GM21360 (cell line): ENCODE data around the gene ARHGAP6.

ENCODE experiments used
- ATAC-seq: cut with Tn5 transposase; IDR thresholded peaks from one replicate; pipeline ENCODE4 v1.9.1; 2021; ENCODE audit warnings: mild to moderate bottlenecking, moderate library complexity; ENCODE audit not compliant: unreplicated experiment

Gene ARHGAP6

DNA sequence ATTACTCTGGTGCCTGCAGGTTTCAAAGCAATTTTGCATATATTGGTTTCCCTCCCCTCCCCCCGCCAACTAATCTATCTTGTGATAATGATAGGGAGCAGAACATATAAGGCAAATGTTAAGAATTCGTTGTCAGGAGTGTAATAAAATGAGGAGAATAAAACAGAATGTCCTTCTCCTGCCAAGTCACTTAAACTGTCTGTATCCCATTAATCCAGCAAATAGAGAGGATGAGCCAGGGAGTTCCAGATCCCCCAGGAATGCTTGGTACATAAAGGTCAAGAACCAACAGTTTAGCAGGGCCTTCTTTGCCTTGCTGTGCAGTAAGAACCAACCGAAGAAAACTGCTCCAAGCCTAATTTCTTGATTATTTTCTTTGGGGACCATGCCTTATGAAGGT, 231.1 kb downstream of the ARHGAP6 start:
- no peak for ATAC-seq

DNA sequence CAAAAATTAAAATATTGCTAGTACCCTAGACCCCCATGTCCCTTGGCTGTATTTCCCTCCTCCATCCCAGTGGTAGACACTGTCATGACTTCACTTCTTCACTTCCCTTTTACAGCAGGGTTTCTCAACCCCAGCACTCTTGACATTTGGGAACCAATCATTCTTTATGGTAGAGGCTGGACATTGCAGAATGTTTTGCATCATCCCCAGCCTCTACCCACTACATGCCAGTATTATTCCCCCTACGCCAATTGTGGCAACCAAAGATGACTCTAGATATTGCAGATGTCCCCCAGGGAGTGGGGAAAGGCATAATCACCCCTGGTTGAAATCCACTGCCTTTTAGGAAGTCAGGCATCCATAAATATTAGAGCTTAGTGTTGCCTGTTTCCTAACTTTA, 233.9 kb downstream of the ARHGAP6 start:
- no peak for ATAC-seq

DNA sequence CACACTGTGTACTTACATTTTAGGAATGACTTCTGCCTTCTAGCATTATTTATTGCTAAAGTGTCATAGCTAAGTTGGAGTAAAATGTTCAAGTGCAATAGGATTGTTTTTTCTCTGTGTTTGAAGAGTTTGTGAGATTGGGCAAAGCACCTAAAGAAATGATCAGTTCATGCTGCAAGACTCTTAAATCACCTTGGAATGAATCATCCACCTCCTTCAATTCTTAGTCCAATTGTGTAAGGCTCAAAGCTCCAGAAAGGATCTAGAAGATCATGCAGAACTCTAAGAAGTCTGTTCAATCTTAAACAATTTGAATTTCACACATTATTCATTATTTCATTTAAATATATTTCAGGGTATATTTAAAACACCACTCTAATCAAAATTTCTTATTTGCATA, 235.4 kb downstream of the ARHGAP6 start:
- no peak for ATAC-seq

DNA sequence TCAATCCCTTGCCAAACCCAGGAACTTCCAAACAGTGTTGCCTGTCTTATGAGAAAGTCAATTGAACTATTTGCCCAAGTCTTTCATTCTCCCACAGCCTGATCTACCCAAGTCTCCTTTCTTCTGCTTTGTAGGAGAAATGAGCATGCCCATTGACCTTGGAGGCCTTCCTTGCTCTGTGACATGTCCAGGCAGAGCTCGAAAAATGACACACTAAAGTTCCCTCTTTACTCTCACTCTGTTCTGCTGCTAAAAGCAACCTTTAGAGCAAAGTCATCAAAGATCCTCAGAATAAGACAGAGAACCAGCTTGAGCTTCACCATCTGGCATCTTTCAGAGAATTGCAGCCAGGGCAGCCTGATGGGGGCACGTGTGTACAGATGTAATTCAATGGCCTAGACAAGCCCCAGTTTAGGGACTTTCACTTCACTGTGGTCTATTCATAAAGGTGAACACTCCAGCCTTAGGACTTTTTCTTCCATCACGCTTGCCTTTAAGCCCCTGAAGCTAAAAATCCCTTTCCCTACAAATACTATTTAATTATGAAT, 236.1 kb downstream of the ARHGAP6 start:
- no peak for ATAC-seq

DNA sequence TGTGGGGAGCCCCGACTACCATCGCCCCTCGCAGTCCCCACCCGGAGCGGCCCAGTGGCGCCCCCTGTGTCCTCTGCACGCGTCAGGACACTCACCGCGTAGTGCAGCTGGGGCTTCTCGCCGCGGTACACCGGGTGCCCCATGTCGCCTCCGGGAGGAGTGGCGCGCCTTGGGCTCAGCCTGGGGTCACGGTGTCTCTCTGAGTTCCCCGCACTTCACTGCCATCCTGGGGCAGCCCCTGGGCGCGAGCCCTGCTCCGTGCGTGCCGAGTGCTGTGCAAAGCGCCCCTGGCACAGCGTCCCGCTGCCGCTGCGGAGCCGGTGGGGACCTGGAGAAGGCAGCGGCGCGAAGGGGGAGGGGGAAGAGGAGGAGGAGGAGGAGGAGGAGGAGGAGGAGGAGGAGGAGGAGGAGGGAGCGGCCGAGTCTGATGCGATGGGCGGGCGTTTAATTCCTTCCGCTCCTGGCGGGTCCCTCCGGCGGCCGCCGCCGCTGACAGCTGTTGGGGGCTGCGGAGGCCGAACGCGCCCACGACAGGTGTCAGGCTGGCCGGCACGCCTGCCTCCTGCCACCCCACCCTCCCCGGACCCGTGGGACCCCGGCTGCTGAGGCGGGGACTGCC, 238.2 kb downstream of the ARHGAP6 start:
- ATAC-seq: no peak

DNA sequence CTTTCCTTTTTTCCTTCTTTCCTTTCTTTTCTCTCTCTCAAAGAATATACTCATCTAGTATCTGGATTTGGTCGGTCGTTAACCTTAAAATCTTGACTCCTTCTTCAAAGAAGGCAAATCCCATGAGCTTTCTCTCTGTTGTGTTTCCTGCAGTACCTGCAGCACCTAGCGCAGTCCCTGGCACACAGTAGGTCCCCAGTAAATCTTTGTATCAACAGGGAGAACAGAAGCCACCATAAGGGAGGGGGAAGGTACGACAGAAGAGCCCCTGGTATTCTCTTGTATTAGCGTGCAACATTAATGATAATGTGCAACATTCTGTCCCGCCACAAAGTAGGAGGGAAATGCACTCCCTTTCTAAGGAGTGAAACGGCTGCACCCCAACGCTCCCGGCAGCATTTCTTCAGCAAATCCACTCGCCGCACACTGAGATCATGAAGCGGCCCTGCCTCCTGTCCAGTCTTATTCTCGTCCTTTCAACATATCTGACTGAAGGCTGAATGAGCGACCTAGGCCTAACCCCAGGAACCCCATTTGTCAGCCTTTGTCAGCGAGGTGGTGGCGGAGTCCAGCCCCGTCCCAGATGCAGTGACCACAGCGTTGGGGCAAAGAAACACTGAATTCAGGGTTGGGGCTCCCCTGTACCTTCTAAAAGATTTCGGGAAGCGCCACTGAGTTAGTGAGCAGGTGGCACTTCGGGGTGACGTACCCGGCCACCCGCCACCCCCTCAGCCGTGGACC, 238.8 kb downstream of the ARHGAP6 start:
- ATAC-seq: no peak

DNA sequence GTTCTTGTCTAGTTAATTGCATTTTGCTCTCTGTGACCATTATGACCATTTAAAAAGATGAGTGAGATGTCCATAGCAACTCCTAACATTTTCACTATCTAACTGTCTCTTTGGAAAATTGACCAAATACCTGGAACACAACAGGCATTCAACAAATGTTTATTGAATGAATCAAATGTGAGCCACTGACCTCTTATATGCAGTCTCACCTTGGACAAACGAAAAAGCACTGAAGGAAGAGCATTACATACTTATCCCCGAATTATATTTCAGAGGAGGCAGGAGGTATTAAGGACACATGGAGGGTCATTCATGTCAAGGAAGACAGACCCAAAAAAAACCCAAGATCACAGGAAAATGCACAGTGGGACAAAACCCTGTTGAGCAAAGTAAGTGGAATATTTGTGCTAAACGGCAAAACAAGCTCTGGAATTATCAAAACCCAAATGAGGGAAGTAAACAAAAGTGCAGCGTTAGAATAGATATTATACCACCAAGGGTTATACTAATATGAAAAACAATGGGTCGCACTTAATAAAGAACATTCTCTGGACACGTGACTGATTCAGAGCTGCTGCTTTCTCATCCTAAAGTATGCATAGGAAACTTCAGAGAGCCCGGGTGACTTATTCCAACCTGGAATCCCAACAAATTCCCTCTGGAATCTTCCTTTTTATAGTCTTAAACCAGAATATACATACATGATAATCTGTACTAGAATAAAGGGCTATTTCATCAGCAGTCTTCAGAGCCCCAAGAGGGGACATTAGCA, 240.6 kb downstream of the ARHGAP6 start:
- no peak for ATAC-seq

DNA sequence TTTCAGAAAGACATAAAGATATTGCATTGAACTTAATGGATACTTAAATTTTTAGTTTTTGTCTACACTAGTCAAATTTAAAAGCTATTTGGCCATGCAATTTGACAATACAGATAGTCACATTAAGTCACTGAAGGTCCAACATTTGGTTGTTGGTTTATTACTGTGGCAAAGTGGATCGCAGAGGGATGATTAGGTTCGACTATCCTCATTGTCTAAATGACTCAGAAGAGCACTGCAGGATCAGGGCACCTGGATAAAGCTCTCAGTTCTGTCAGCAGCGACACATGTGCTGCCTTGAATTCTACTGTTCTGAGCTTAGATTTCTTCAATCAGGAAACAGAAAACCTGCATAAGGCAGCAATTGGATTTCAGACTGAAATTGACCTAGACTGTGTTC, 241.8 kb downstream of the ARHGAP6 start:
- ATAC-seq: no peak

DNA sequence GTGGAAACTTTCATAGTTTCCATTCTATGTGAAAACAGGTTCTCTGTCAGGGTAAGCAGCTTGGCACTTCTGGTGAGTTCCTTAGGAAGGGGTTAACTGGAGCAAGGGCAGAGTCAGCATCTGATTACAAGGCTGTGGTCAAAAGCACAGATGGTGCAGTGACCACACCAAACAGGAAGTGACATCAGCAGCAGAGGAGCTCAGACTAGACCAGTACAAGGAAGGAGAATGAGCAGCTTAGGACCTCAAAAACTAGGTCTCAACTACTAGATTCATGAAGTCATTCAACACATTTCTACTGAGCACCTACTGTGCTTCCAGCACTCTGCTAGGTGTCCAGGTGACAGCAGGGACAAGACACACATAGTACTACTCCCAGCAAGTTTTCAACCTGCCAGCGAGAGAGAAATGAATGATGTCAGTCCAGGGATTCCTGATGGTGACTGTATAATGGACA, 242.3 kb downstream of the ARHGAP6 start:
- ATAC-seq: peak; percentile 63

DNA sequence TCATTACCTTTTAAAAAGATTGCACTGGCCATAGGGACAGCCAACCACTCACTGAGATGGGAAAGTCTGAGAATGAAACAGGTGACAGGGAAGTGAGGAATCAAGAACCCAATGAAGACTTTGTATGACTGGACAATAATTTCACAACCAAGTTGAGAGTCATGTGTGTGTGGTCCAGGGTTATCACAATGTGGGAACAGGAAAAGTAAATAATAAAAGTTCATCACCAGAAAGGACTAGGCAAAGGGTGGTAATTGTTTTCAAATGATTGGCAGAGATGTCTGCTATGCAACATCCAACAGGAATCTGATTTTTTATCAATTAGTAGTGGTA, 243.2 kb downstream of the ARHGAP6 start:
- ATAC-seq: no peak

DNA sequence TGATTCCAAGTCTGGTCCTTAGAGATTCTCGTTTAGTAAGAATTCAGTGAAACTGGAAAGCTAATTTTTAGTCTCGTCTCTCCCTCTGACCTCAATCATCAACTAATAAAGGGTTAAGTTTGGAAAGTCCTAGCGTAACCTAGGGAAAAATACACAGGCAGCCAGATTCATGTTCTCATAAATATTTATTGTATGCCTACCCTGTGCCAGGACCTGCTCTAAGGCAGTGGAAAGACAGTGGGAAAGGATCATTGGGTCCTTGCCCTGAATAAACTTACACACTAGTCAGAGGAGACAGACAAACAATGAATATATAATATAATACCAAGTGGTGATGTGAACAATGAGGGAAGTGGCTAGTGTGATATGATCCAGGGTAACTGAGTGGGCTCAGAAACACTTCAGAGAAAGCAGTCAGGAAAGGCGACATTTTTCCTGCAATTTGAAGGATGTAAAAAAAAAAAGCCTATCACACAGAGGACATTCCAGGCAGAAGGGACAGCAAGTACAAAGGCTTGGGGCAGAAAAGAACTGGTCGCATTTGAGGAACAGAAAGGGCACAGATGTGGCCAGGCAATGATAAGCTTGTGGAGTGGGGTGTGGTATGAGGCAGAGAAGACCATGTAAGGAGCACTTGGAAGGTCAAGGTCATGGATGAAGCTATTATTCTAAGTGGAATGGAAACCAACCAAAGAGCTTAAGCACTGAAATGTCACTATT, 243.8 kb downstream of the ARHGAP6 start:
- no peak for ATAC-seq

DNA sequence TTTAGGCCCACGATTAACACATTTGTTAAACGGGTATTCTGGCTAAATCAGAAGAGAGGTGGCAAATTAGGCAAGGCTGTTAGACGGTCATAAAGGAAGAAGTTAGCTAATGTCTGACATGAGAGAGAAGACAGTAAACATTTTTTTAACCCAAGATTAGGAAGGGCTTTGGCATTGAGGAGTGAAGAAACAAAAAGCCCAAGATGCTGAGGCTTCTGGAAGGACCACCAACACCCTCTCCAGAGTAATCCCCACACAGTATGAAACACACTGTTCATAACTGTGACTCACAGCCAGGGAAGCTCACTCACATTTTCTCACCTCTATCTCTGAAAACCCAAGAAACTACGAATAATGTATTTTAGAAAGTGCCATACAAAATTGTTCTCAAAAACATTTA, 244.9 kb downstream of the ARHGAP6 start:
- no peak for ATAC-seq

DNA sequence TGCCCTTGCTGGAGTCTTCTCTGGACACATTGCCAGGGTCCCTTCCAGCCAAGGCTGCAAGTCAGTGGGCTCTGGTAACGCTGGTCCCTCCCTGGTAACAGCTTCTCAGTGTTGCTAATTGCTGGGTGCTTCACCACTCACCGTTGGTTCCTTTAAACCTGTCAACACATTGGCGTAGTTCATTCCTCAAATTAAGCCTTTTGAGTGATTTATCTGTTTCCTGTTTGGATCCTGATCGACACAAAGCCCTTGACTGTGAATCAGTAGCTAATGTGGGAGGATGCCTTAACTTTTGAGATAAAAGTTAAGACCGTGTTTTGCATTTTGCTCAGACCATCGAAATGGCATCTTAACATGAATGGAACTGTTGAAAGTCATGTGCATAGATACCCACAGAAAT, 246.6 kb downstream of the ARHGAP6 start:
- no peak for ATAC-seq

DNA sequence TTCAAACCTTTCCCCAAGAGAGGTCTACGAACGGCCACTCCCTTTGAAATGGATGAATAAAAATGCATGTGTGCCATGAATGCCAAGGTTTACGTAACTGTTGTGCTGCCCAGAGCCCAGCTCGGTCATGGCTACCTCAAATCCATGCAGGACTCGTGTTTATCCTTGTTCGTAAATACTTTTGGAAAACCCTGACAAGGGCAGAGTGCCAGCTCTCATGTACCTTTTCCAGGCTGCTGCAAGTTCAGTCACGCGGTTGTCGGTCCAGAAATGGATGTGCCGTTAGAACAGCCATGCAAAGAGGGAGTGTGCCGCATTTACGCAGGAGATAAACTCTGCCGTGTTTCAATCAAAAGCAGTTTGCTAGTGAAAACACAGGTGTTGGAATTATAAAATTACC, 249.1 kb downstream of the ARHGAP6 start:
- ATAC-seq: no peak

DNA sequence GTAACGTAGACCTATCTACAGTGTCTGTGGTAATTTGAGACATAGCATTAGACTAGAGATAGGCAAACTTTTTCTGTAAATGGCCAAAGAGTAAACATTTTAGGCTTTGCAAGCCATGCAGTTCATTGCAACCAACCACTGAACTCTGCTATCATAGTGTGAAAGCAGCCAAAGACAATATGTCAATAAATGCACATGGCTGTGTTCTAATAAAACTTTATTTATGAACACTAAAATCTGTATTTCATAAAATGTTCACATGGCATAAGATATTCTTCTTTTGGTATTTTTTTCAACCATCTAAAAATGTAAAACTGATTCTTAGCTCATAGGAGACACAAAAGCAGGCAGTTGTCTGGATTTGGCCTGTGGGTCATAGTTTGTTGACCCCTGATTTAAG, 251.6 kb downstream of the ARHGAP6 start:
- no peak for ATAC-seq

DNA sequence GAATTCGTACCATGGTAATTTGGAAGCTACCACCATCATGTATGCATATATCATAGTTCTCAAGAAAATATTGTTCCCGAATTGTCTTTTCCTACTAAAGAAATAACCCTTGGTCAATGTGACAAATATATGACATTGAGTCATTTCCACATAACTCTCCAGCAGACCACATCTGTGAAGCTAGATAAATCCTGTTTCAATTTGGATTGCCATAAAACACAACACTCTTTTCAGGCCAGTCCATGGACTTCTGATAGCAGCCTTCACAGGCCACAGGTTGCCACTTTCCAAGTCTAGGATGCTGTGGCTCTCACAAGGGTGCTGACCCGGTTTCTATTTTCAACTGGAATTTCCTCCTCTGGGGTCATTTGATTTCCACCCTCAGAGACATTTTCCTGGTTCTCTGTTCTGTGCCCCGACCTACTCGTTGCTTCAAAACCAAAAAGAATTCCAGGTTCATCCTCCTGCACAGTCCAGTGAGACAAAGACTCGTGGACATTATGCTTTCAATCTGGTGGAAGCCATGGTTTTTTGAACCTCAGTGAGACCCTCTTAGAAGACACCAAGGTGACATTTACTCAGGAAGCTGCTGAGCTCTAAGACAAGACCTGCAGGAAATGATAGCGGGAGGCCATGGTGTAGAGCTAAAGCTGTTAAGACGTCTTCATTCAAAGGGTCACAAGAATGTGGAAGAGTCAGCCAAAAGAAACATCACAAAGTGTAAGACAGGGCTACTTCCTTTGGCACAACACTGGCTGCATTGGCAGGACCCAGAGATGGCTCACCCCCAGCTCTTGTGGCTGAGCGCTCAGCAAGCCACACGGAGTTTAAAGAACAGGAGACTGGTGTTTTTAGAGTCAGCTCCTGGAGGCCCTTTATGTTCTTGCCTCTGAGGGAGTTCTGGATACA, 252.8 kb downstream of the ARHGAP6 start:
- ATAC-seq: no peak

DNA sequence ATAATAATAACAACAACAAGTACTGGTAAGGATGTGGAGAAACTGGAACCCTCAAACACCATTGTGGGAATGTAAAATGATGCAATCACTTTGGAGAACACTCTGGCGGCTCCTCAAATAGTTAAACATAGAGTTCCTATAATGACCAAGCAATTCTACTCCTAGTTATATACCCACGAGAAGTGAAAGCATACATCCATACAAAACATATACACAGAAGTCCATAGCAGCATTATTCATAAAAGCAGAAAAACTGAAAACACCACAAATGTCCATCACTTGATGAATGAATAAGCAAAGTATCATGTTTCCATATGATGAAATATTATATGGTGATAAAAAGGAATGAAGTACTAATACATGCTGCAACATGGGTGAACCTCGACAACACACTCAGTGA, 255.8 kb downstream of the ARHGAP6 start:
- ATAC-seq: no peak

DNA sequence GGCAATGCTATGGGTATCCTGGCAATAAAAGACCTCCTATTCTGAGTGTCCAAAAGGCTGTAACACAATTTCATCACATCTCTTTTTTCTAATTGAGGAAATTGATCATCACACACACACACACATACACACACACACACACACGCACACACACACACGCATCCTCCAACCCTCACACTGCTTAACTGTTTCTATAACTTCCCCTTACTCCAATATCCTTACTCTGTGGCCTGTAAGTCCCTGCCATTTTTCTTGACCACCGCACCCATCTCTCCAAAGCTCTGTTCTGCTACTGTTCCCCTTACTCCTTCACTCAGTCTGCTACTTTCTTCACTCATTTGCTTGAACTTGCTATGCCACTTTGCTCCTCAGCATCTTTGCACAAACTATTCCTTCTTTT, 256.9 kb downstream of the ARHGAP6 start:
- ATAC-seq: no peak

DNA sequence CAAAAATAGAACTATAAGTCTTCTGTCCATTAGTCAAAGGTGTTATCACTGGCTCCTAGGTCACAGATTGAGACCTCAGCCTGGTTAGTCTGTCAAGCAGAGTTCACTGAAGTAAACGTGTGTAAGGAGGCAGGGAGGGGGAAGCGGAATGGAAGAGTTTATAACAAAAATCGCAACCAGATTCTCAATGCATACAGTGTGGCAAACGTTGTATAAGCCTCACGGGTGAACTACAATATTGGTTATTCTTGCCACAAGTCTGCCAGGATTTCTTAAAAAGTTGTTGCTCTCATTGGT, 257.7 kb downstream of the ARHGAP6 start:
- ATAC-seq: no peak

DNA sequence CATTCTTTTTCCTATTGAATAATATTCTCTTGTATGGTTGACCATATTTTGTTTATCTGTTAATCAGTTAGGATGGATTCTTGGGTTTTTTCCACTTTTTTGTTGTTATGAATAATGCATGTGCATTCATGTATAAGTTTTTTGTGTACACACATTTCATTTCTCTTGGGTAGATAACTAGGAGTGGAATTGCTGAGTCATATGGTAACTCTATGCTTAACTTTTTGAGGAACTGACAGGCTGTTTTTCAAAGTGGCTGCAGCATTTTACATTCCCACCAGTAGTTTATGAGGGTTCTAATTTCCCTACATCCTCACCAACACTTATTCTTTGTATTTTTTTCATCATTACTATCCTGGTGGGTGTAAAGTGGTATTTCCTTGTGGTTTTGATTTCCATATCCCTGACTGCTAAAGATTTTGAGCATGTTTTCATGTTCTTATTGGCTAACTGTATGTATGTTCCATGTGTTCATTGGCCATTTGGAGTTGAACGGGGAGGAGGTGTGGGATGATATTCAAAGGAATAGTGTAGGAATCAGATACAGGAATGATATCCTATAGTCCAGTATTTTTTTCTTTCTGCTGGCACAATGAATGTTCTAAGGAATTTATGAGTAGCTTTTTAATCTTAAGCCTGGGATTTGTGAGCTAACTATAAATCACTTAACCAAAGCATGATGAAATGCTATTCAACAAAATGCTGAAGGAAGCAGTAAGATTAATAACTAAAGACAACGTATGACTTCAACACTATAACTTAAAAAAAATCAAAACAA, 258.2 kb downstream of the ARHGAP6 start:
- ATAC-seq: no peak
